Measurements from ENCODE around the gene SERPINC1.

DNA sequence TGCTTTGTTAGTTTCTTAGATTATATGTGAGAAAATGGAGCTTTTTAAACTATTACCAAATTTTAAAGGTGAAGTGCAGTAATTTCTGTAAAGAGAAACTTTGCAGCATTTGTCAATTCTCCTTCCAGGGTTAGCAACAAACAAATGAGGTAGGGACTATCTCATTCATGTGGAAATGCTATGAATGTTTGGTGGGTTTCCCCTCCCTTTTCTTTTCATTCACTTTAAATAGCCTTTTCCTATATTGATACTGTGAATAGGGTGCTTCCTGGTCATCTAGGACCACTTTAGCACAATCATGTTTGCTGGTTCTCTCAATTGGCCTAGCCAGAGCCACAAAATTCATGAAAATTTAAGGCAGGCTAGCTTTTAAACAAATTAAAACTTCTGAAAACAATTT is 28.4 kb downstream of the SERPINC1 start:
- TF ChIP-seq NRF1 (conservative IDR thresholded peaks at IDR 0.05; ENCODE audit: low read depth, low read length) (no peak), CTCF (IDR thresholded peaks at IDR 0.05 in 2 of 3, conservative IDR thresholded peaks at IDR 0.05 in 1 of 3; ENCODE audit: control insufficient read depth in 2 of 3, extremely low read depth in 1 of 3, insufficient read depth in 1 of 3, low read depth in 3 of 3, low read length in 3 of 3) (no peak), IRF4 (IDR thresholded peaks at IDR 0.05; ENCODE audit: low read depth, low read length) (no peak), POLR2A (IDR thresholded peaks at IDR 0.05; ENCODE audit: low read depth, low read length) (no peak), KDM1A (IDR thresholded peaks at IDR 0.05; ENCODE audit: borderline replicate concordance) (no peak), NR2C2 (IDR thresholded peaks at IDR 0.05; ENCODE audit: borderline replicate concordance, control insufficient read depth, insufficient read length, low read depth) (no peak), BRCA1 (IDR thresholded peaks at IDR 0.05; ENCODE audit: low read depth, low read length) (no peak), JUND (IDR thresholded peaks at IDR 0.05; ENCODE audit: low read depth, low read length) (no peak), CBX5 (IDR thresholded peaks at IDR 0.05; ENCODE audit: low read depth) (no peak), MAX (IDR thresholded peaks at IDR 0.05; ENCODE audit: low read depth, low read length) (no peak), CHD2 (IDR thresholded peaks at IDR 0.05; ENCODE audit: borderline replicate concordance, low read depth, low read length) (no peak)
- TF ChIP-seq, protein P1, sequence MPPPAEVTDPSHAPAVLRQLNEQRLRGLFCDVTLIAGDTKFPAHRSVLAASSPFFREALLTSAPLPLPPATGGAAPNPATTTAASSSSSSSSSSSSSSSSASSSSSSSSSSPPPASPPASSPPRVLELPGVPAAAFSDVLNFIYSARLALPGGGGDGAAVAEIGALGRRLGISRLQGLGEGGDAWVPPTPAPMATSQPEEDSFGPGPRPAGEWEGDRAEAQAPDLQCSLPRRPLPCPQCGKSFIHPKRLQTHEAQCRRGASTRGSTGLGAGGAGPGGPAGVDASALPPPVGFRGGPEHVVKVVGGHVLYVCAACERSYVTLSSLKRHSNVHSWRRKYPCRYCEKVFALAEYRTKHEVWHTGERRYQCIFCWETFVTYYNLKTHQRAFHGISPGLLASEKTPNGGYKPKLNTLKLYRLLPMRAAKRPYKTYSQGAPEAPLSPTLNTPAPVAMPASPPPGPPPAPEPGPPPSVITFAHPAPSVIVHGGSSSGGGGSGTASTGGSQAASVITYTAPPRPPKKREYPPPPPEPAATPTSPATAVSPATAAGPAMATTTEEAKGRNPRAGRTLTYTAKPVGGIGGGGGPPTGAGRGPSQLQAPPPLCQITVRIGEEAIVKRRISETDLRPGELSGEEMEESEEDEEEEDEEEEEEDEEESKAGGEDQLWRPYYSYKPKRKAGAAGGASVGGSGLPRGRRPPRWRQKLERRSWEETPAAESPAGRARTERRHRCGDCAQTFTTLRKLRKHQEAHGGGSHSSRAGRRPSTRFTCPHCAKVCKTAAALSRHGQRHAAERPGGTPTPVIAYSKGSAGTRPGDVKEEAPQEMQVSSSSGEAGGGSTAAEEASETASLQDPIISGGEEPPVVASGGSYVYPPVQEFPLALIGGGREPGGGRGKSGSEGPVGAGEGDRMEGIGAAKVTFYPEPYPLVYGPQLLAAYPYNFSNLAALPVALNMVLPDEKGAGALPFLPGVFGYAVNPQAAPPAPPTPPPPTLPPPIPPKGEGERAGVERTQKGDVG (CRISPR knock-in tag; IDR thresholded peaks at IDR 0.05): no peak

All from GM12878 (cell line).